SK-N-MC (cell line): ENCODE data around the gene SLC39A2.
A peak's percentile ranks its signal among the peaks of the same experiment; 100 is the strongest.

Experiments
- DNase-seq: peaks from one replicate; pipeline ENCODE4 v3.0.0-alpha.2; 2011; ENCODE audit warnings: low read depth, low spot score
- H3K27ac ChIP-seq: fragments of 200-600 bp; sonication (generic); 2 replicates; pipeline ENCODE4 v1.5.1; 2016; ENCODE audit warnings: mixed run types
- H3K36me3 ChIP-seq: fragments of 200-600 bp; sonication (generic); 2 replicates; pipeline ENCODE4 v1.6.1; 2017; ENCODE audit warnings: antibody characterized with exemption, low read length, mixed read lengths; ENCODE audit not compliant: insufficient read depth
- H3K4me3 ChIP-seq: fragments of 200-600 bp; sonication (generic); 2 replicates; pipeline ENCODE4 v1.5.1; 2016
- H3K9ac ChIP-seq: fragments of 200-600 bp; sonication (generic); 2 replicates; pipeline ENCODE4 v1.8.0; 2017; ENCODE audit warnings: mixed run types, mixed read lengths; ENCODE audit not compliant: insufficient read length
- H3K9me3 ChIP-seq: fragments of 200-600 bp; sonication (generic); 2 replicates; pipeline ENCODE4 v1.6.1; 2017; ENCODE audit warnings: low read depth, mild to moderate bottlenecking, antibody characterized with exemption, low read length, moderate library complexity, mixed read lengths
- EZH2 ChIP-seq: fragments of 200-600 bp; sonication (generic); IDR thresholded peaks from one replicate; pipeline ENCODE4 v1.6.1; 2017; ENCODE audit warnings: antibody characterized with exemption
- FOXP2 ChIP-seq: optimal IDR thresholded peaks from 2 replicates; pipeline ENCODE3; 2011; ENCODE audit warnings: mild to moderate bottlenecking, moderate library complexity; ENCODE audit not compliant: insufficient read depth; ENCODE audit errors: extremely low read length, control extremely low read depth
- POLR2AphosphoS5 ChIP-seq: IDR thresholded peaks from 2 replicates; pipeline ENCODE4 v1.6.1; 2012; ENCODE audit warnings: mild to moderate bottlenecking, low read depth, low read length, borderline replicate concordance

SLC39A2 gene

DNA sequence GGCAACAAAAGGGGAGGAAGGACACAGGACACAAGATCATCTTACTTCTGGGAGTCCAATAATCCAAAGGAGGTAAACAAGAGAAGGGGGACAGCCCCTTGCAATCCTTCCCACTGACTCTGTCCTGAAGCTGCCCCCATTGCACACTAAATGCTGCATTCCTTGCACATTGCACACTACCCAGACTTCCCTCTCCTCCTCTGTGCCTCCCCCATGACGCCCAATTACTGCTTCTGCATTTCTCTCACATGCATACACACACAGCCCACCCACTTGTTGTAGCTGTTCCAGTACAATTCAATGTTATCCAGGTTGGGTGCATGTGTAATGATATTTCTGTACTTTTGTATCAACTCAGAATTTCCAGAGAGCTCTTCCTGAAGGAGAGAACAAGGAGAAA, 20.3 kb downstream of the SLC39A2 start:
- H3K27ac ChIP-seq: no peak overlapping the region
- H3K36me3 ChIP-seq: no peaks in the 10 kb centered on the region; the same call in 1 of the 2 replicates
- no peaks in the 10 kb centered on the region for H3K9me3 ChIP-seq
- H3K4me3 ChIP-seq: no peak overlapping the region
- TF ChIP-seq EZH2 (no peak), FOXP2 (no peak), POLR2AphosphoS5 (no peak)
- DNase-seq: no peak
- no peak overlapping the region for H3K9ac ChIP-seq

DNA sequence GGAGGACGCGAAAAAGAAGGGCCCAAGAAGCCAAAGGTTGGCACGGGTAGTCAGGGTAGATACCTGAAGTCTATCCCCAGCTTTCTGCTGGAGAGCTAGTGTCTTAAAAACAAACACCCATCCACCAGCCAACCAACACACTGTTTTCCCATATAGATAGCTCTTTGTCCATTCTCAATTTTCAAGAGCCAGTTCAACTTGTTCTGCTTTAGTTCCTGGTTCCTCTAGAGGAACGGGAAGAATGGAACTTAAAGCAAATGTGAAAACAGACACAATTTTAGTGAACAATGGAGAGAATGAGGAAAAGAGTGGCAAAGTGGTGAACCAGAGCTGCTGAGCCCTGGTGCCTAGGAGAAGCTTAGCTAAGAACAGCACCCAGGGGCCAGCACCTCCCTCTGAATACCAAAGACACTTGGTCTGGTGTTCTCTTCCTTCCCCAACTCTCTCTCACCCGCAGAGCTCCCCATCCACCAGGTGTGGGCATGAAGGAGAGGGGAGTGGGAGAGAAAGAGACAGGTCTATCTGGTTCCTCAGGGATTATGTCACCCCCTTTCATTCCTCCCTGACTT, 22.0 kb downstream of the SLC39A2 start:
- H3K4me3 ChIP-seq: no peak overlapping the region
- no peaks in the 10 kb centered on the region; the same call in 1 of the 2 replicates for H3K36me3 ChIP-seq
- H3K9me3 ChIP-seq: no peaks in the 10 kb centered on the region
- TF ChIP-seq EZH2 (no peak), POLR2AphosphoS5 (no peak), FOXP2 (no peak)
- no peak overlapping the region for H3K9ac ChIP-seq
- DNase-seq: no peak
- no peak overlapping the region for H3K27ac ChIP-seq

DNA sequence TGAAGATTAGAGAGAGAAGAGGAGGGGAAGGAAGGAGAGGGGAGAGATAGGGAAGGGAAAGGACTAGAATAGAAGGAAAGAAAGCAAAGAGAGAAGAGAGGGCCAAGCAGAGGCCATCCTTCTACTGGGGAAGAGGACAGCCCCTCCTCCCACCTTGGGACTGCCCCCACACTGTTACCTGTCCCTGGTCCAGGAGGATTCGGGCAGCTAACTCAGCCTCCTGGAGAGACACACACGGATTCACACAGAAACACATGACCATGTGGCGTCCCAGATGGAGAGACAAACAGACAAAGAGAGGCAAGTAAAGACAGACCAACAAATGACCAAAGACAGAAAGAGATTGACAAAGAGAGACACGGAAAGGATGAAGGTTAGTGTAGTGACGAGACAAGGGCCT, 23.6 kb downstream of the SLC39A2 start:
- Histone ChIP-seq H3K9ac (no peak overlapping the region), H3K36me3 (no peaks in the 10 kb centered on the region; the same call in 1 of the 2 replicates)
- no peak for TF ChIP-seq FOXP2
- TF ChIP-seq POLR2AphosphoS5: no peak
- TF ChIP-seq EZH2: no peak

DNA sequence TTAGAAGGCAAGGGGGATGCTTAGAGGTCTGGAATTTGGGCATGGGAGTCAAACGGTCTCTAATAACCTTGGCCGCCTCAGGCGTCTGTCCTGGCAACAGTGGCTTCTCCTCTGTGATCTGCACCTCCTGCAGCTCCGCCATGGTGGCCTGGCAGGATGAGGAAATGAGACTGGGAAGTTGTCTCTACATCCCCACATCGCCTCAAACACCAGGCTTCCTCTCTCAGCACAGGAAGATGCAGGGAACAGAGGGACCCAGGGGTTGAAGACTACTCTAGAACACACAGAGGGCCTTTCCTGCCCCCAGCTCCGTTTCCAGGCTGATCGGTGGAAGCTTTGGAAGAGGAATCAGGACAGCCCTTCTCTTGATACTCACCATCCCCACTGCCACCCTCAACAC, 24.1 kb downstream of the SLC39A2 start:
- Histone ChIP-seq H3K9me3 (no peaks in the 10 kb centered on the region), H3K36me3 (no peaks in the 10 kb centered on the region; the same call in 1 of the 2 replicates), H3K27ac (no peak overlapping the region), H3K4me3 (no peak overlapping the region), H3K9ac (no peak overlapping the region)
- no peak for DNase-seq
- TF ChIP-seq POLR2AphosphoS5 (no peak), FOXP2 (no peak), EZH2 (no peak)

More for the DNA sequence above, 23.6 kb downstream of the SLC39A2 start:
- Histone ChIP-seq H3K4me3 (no peak overlapping the region), H3K9me3 (no peaks in the 10 kb centered on the region), H3K27ac (no peak overlapping the region)
- DNase-seq: no peak

DNA sequence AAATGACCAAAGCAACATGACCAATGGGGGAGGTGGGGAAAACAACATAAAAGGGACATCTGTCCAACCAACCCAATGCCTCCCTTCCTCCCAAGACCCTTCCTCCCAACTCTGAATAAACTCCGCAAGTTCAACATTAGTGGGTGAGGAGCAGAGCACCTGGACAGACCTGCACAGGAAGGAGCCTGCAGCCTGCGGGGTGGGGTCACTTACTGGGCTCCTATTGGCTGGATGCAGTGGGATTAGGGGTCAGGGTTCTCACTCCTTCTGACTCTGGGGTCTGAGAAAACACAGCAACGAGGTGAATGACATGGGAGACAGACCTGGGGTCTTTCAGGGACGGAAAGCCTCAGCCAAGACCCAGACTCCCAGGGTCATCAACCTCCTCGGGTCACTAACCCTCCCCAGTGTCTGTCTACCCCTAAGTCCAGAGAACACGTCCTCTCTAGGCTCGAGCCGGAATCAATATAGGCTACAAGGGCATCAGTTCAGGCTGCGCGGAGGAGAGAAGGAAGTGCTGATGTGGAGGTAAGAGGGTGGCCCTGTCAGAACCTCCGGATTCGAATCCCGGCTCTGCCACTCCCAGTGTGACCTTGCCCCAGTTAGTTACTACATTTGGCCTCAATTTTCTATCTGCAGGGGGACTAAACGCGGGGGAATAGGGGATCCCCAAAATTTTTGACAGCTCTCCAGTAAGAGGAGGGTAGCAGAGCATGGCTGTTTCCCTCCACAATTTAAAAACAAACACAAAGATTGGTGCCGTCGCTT, 24.9 kb downstream of the SLC39A2 start:
- Histone ChIP-seq H3K9me3 (no peaks in the 10 kb centered on the region), H3K36me3 (no peaks in the 10 kb centered on the region; the same call in 1 of the 2 replicates), H3K4me3 (peak overlapping the region; percentile 87), H3K9ac (peak overlapping the region; percentile 70), H3K27ac (no peak overlapping the region)
- TF ChIP-seq FOXP2: no peak
- no peak for TF ChIP-seq POLR2AphosphoS5
- no peak for TF ChIP-seq EZH2
- DNase-seq: no peak

DNA sequence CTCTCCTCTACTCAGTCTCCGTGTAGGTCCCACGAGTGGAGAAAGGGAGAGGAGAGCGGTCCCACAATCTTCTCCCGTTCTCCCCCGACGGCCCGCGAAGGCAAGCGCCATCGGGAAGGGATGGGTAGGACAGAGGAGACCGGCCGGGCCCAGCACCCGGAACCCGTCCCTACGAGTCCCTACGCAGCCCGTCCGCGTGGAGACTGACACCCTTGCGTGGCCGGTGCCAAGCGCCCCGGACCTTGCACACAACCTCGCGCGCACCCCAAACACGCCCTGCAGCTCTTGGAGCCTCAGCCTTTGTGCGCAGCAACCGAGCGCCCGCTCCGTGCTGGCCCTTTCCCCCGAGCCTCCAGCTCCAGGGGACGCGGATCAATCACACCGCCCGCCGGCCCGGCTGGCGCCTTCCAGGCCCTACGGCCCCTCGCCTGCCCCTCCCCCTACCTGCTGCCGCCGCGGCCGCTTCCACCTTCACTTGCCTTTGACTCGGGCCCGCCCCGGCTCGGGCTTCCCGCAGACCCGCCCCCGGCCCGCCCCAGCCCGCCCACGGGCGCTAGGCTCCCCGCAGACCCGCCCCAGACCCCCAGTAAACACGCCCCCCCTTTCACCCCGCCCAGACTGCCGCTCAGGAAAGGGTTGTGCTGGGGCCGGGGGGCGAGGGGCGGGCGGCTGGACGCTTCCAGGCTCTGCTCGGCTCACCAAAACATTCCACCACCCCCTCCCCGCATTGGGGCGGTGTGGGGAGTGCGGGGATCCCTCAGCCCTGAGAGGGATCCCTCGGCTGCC, 25.7 kb downstream of the SLC39A2 start, which contains the start of gene NDRG2:
TSS of gene NDRG2 (minus strand) at position 477 of the 786 bp plus-strand sequence. CDS start 1,746 bp downstream, outside the sequence.
- no peak within 1 kb of the TSS for H3K27ac ChIP-seq
- H3K9ac ChIP-seq: peak within 1 kb of the TSS; percentile 70
- H3K9me3 ChIP-seq: no peaks in the 10 kb centered on the region
- TF ChIP-seq FOXP2 (no peak), POLR2AphosphoS5 (no peak; the same call in 1 of the 2 replicates)
- no peak for DNase-seq
- peak within 1 kb of the TSS; percentile 87 for H3K4me3 ChIP-seq
- no peaks in the 10 kb centered on the region; the same call in 1 of the 2 replicates for H3K36me3 ChIP-seq

DNA sequence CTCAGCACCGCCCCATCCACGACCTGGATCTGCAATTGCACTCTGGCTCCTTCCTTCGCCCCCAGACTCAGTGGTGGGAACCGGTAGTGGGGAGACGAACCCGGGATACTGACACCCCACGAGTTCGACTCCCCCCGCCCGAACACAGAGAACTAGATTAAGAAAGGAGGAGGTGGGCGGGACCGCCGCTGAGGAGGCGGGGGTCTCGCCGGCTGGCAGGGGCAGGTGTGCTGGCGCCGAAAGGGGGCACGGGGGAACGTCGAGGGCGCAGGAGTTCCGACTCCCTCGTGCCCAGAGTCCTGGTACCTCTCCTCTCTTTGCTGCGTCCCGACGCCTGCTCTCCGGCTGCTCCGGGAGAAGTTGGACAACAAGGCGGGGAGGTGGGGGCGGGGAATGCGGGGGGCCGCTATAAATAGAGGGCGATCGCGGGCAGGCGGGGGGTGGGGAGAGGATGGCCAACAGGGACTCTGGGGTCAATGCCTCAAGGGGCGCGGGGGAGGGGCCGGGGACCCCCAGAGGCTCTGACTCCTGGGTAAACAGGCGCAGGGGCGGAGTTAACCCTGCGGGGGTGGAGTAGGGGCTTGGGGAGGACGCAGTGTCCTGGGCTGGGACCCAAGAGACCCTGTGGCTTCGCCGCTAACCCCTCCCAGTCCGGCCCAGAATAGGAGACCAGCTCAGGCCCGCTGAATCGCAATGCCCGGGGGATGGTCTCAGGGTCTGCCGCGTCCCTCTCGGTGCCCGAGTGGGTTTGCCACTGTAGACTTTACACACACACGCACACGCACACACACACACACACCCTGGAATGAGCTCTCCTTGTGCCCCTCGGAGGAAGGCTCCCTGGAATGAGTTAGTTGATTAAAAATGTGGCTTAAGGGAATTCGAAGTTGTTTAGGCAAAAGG, 26.5 kb downstream of the SLC39A2 start:
- Histone ChIP-seq H3K36me3 (no peaks in the 10 kb centered on the region; the same call in 1 of the 2 replicates), H3K9ac (peak overlapping the region; percentile 70), H3K27ac (no peak overlapping the region), H3K4me3 (peak overlapping the region; percentile 87), H3K9me3 (no peaks in the 10 kb centered on the region)
- no peak for TF ChIP-seq EZH2
- TF ChIP-seq POLR2AphosphoS5: no peak
- no peak for TF ChIP-seq FOXP2
- DNase-seq: no peak
